GM12872 (cell line): ENCODE data around the gene EPHA1.
A peak's percentile ranks its signal among the peaks of the same experiment; 100 is the strongest.

ENCODE experiments used
- TF ChIP-seq, protein P1 (sequence below): IDR thresholded peaks from 3 replicates; pipeline ENCODE4 v1.5.1; 2011; ENCODE audit warnings: low read depth, mild to moderate bottlenecking, low read length, moderate library complexity; ENCODE audit not compliant: insufficient read depth

Gene EPHA1

DNA sequence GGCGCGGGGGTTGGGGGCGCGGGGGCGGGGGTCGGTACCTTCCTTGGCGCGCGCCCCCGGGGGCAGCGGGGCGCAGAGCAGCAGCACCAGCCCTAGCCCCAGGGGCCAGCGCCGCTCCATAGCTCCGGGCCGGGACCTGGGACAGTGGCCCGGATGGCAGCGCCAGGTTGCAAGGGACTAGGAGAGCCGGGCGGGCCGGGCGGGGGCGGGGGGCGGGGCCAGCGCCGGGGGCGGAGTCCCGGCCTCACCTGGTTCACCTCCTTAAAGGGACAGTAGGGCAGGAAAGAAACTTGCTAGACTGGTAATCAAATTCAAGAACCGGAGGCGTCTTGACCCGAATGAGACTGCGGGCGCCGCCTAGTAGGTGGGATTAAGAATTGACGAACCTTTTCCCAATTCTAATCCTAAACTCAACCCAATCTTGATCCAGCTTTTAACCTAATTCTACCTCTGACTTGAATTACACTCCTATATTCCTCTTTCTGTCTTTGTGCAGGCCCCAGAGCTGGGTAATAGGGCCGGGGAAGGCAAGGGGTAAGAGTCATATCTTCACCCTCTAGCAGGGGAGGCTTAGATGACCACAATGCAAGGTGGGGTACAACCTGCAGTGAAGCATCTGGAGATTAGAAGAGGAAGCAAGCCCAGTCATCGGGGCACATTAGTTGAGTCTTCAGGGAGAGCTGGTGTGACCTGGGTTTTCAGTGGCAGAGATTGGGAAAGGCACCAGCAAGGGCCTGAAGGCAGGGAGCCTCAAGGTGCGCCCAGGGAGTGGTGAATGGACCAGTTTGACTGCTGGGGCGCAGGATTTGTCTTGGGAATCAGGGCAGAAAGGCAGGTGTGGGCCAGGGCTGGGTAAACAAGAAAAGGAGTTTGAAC, at the start of gene EPHA1:
Gene EPHA1, minus strand, starts transcription at position 171 of the 876 bp plus-strand sequence. Its CDS starts 51 bp downstream, at position 120.
- TF ChIP-seq, protein P1, sequence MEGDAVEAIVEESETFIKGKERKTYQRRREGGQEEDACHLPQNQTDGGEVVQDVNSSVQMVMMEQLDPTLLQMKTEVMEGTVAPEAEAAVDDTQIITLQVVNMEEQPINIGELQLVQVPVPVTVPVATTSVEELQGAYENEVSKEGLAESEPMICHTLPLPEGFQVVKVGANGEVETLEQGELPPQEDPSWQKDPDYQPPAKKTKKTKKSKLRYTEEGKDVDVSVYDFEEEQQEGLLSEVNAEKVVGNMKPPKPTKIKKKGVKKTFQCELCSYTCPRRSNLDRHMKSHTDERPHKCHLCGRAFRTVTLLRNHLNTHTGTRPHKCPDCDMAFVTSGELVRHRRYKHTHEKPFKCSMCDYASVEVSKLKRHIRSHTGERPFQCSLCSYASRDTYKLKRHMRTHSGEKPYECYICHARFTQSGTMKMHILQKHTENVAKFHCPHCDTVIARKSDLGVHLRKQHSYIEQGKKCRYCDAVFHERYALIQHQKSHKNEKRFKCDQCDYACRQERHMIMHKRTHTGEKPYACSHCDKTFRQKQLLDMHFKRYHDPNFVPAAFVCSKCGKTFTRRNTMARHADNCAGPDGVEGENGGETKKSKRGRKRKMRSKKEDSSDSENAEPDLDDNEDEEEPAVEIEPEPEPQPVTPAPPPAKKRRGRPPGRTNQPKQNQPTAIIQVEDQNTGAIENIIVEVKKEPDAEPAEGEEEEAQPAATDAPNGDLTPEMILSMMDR, result 0 out of 3 replicates have a peak, but pooled peaks have one; percentile 20

DNA sequence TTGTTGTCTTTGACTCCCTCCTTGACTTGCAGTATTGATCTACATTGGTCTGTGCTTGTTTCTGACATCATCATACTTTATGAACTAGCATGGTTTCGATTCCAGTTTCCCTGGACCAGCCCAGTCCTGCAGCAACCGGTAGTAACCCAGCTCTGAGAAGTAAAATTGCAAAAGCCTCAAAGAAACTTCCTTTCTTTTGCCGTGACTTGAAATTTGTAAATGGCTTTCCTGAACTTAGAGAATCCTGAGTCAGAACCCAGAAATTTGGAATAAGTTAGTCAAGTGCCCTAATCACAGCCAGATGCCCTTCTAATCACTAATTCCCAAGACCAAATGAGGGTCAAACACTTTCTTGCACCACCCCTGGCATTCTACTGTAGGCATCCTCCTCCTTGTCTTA, 49.6 kb upstream of the EPHA1 start:
- TF ChIP-seq, protein P1, result no peak

DNA sequence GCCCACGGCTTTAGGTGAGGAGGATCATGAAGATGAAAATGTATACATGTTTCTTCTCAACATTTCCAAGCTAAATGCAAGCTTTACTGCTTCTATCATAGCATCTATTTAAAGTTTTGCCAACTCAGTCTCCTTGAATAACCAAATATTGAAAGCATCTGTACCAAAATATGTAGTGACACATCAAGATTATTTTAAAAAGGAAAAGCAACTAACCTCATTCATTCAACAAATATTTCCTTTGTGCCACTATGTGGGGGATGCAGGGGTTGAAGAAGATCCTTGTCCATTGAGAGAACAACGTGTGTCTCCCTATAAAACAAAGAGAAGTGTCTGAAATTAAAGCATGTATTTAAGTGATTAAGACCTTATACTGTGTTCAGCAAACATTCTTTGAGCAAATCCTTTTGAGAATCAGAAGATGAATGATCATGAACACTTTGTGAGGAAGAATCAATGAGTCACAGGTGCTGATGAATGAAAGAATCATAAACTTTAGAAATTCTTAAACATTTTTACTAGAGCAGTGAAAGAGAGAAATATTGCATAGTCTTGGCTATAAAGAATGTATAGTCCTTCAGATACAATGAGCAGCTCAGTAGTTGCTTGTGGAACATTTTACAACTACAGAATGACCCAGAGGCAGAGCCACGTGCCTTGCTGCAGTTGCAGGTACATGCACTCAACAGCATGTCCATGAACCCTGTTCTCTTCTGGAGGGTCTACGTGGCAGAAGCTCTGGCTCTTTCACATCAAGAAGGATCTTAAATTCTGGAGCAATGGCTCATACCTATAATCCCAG, 48.5 kb upstream of the EPHA1 start:
- TF ChIP-seq, protein P1, result no peak

DNA sequence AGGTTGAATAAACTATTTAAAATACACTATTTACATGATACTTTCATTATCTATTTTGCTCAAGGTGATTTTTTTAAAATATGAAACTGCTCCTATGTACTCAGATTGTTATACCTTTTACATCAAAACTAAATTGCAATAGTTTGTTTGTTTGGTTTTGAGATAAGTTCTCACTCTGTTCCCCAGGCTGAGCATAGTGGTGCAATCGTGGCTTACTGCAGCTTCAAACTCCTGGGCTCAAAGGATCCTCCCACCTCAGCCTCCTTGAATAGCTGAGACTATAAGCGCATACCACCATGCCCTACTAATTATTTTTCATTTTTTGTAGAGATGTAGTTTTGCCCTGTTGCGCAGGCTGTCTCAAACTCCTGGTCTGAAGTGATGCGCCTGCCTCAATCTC, 47.3 kb upstream of the EPHA1 start:
- TF ChIP-seq, protein P1, result no peak

DNA sequence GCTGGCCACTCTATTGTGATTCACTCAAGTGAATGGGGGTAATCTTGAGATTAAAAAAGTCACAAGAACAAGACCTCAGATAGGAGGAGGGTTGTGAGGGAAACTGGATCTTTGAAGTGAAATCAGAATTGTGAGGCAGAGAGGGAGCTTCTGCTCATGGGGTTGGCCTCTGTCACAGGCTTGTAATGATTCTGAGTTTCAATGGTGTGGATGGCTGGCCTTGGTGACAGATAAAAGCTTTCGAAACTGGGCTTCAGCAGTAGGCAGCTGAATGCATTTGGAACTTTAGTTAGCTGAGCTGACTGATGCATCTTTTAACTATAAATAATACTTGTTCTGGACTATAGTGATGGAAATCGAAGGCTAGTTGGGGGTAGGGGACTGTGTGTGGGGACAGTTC, 46.8 kb upstream of the EPHA1 start:
- TF ChIP-seq, protein P1, result no peak

DNA sequence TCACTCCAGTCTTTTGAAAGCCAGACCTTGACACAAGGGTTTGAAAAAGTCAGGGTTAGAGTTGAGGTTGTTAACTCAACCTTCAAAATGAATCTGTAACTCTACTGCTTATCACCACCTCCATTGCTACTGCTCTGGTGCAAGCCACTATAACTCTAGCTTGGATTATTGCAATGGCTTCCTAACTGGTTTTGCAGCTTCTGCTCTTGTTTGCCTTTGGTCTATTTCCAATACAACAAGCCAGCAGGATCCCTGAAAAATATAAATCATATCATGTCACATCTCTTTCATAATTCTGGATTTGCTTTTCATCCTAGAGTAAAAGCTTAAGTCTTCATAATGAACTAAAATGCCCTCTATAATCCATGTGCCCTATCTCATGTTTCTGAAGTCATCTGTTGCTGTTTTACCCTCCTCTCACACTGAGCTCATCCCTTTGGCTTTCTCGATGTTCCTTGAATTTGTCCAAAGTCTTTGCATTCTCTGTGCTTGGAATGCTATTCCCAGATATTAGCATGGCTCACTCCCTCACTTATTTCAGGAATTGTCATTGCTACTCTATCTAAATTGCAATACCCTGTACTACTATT, 45.5 kb upstream of the EPHA1 start:
- TF ChIP-seq, protein P1, result no peak

DNA sequence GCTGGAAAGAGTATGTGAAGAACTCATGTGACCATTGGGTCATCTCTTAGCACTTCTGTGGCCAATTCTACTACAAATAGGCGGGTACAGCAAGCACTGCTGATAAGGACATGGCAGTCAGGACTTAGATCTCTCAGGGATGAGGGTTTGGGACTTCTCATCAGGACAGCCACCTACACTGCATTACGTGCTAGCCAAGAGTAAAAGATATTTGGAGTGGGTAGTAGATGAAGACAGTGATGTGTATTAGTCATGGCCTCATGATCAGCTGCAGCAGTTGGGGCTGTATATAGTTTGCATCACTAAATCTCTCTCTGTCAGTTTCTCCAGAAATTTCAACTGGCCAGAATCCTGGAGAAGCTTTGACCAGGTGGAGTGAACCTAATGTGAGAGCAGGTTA, 43.8 kb upstream of the EPHA1 start:
- TF ChIP-seq, protein P1, result no peak
